RWPE2 (cell line): ENCODE measurements around the gene MACROD2.
A peak's percentile ranks its signal among the peaks of the same experiment; 100 is the strongest.

Source experiments
- ATAC-seq: fragments of 200-7000 bp; cut with Tn5 transposase; 3 replicates; pipeline ENCODE4 v1.9.1; 2021; ENCODE audit warnings: low read depth
- DNase-seq: peaks from one replicate; pipeline ENCODE4 v3.0.0-alpha.2; 2020; ENCODE audit warnings: low spot score
- H3K27ac ChIP-seq: fragments of 450-650 bp; 2 replicates; pipeline ENCODE4 v1.5.1; 2017; ENCODE audit warnings: mild to moderate bottlenecking; ENCODE audit not compliant: poor library complexity, severe bottlenecking
- H3K27me3 ChIP-seq: fragments of 250-450 bp; sonication (Bioruptor Pico); 2 replicates; pipeline ENCODE4 v1.5.1; 2021; ENCODE audit warnings: mild to moderate bottlenecking, moderate library complexity; ENCODE audit not compliant: insufficient read depth, poor library complexity, severe bottlenecking
- H3K36me3 ChIP-seq: fragments of 250-450 bp; sonication (Bioruptor Pico); 2 replicates; pipeline ENCODE4 v1.5.1; 2020; ENCODE audit warnings: low read depth, mild to moderate bottlenecking, moderate library complexity
- H3K4me1 ChIP-seq: fragments of 250-450 bp; sonication (Bioruptor Pico); 2 replicates; pipeline ENCODE4 v1.5.1; 2021; ENCODE audit warnings: mild to moderate bottlenecking, moderate library complexity; ENCODE audit not compliant: insufficient read depth, poor library complexity, severe bottlenecking
- H3K4me3 ChIP-seq: fragments of 250-450 bp; sonication (Bioruptor Pico); 2 replicates; pipeline ENCODE4 v1.5.1; 2021; ENCODE audit warnings: mild to moderate bottlenecking, moderate library complexity; ENCODE audit not compliant: severe bottlenecking
- H3K9me3 ChIP-seq: fragments of 250-450 bp; sonication (Bioruptor Pico); 2 replicates; pipeline ENCODE4 v1.5.1; 2021; ENCODE audit warnings: mild to moderate bottlenecking, moderate library complexity; ENCODE audit not compliant: severe bottlenecking
- CTCF ChIP-seq: fragments of 450-650 bp; IDR thresholded peaks from one replicate; pipeline ENCODE4 v1.5.1; 2017; ENCODE audit warnings: mild to moderate bottlenecking, moderate library complexity; ENCODE audit not compliant: poor library complexity, severe bottlenecking

MACROD2 gene

DNA sequence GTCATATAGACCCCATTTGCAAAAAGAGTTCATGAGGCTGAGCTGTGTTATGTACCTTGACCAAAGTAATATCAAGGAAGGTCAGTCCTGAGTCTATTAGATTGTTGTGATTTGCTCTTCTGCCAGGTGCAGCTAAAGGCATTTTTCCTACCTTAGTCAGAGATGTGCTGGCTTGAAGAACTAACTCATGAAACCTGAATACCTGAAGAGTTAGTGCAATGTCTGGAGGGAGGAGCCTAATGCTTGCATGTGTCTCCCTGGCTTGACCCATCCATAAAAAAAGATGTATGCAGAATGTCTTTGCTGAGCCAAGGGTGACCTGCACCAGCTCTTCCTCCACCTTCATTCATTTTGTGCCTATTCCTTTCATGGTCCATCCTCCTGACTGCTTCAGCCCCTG is 1835.9 kb downstream of the MACROD2 start:
- DNase-seq (no peak), ATAC-seq (peak; percentile 100)
- Histone ChIP-seq H3K27me3 (no peaks in the 10 kb centered on the region), H3K4me3 (no peak overlapping the region), H3K27ac (no peak overlapping the region), H3K9me3 (no peaks in the 10 kb centered on the region), H3K36me3 (no peaks in the 10 kb centered on the region), H3K4me1 (peaks cover 3% of the 10 kb centered on the region)
- TF ChIP-seq CTCF = no peak

DNA sequence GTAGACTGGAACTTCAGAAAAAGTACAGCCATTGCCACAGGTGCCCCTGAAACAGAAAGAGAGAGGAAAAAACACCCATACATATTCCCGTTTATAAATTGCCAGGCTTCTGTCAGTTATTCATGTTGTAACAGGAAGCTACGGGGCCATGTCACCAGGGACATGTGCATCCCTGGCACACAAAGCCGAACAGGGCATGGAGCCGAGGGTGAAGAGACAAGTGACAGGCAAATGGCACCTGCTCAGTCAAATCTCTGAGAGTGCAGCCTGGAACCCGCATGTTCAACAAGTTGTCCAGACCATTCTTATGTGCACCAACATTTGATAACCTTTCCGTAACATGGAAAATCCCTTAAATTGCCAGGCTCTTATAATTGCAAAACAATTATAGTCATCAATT is 1837.2 kb downstream of the MACROD2 start:
- ATAC-seq = no peak
- Histone ChIP-seq H3K27ac (no peak overlapping the region), H3K36me3 (no peaks in the 10 kb centered on the region), H3K4me1 (peaks cover 3% of the 10 kb centered on the region), H3K4me3 (no peak overlapping the region), H3K9me3 (no peaks in the 10 kb centered on the region), H3K27me3 (no peaks in the 10 kb centered on the region)
- DNase-seq = no peak
- no peak for TF ChIP-seq CTCF

- DNase-seq = no peak
- Histone ChIP-seq H3K4me1 (peaks cover 3% of the 10 kb centered on the region), H3K9me3 (no peaks in the 10 kb centered on the region), H3K36me3 (no peaks in the 10 kb centered on the region), H3K27me3 (no peaks in the 10 kb centered on the region), H3K4me3 (no peak overlapping the region), H3K27ac (no peak overlapping the region)
- ATAC-seq = no peak
- TF ChIP-seq CTCF = no peak
Measured at GRCh38 chr20:15834857-15835256, 1839.5 kb downstream of the MACROD2 start.

DNA sequence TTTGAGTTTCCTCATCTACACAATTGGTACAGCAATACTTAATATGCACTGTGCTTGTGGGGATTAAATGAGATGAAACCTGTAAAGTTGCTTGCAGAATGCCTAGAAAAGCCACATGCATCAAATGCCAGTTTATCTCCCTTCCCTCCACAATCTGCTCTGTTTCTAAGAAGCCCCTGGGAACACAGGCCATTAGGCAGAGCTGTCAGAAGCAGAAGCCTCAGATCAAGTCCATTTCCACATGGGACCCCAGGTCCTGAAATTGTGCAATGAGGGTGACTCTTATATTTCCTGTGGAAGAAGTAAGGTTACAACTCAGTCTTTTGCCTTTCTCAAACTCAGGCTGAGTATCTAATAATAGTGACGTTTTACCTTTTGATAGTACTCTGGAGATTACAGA is 1840.5 kb downstream of the MACROD2 start:
- Histone ChIP-seq H3K4me3 (no peak overlapping the region), H3K27ac (no peak overlapping the region), H3K4me1 (peaks cover 2% of the 10 kb centered on the region), H3K9me3 (no peaks in the 10 kb centered on the region), H3K36me3 (no peaks in the 10 kb centered on the region), H3K27me3 (no peaks in the 10 kb centered on the region)
- TF ChIP-seq CTCF = no peak
- DNase-seq = no peak
- ATAC-seq = no peak

DNA sequence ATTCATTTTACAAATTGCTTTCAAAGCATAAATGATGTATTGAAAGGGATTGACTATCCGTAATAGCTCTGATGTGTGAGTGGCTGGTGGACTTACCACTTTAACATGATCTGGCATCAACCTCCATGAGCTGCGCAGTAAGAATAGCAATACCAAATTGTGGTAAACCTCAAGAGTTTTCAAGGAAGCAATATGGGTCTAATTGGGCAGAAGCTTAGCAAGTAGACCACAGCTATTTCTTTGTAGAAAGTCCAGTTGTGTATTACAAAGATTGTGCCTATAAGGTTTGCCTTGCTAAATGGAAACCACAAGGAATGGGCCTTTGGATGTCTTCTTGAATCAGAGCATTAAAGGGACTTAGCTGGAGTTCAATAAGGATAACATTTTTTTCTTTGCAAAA is 1841.3 kb downstream of the MACROD2 start:
- Histone ChIP-seq H3K27ac (no peak overlapping the region), H3K4me1 (no peaks in the 10 kb centered on the region), H3K4me3 (no peak overlapping the region), H3K27me3 (no peaks in the 10 kb centered on the region), H3K9me3 (no peaks in the 10 kb centered on the region), H3K36me3 (no peaks in the 10 kb centered on the region)
- TF ChIP-seq CTCF = no peak
- ATAC-seq = no peak
- DNase-seq = no peak
